Stimulated activated CD8-positive, alpha-beta memory T cell treated with anti-CD3 and anti-CD28 coated beads, Interleukin-12 subunit alpha, Interleukin-12 subunit beta, amount 100 ng/mL, for 1 hour (primary cell): Measurements from ENCODE around the gene NUP205.
A peak's percentile ranks its signal among the peaks of the same experiment; 100 is the strongest.

Source experiments
- DNase-seq: peaks from one replicate; pipeline ENCODE4 v3.0.0-alpha.2; 2020; ENCODE audit warnings: low read depth

The NUP205 gene

DNA sequence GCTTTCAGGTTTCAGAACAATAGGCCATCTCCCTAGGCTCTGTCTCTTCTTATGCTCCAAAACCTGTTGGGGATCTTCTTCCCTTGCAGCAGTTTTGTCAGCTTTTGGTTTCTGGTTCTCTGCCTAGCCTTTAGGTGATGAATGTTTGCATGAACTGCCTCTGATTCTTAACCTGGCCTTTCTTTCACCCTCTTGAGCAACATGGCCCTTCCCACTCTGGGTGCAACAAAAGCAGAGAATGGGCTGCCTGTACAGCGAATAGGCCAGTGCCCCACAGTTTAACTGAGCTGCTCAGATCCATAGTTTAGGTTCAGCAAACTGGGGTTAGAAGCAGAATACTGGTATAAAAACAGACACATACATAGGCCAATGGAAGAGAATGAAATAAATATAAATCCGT lies 18.1 kb upstream of the NUP205 start:
- DNase-seq: no peak

DNA sequence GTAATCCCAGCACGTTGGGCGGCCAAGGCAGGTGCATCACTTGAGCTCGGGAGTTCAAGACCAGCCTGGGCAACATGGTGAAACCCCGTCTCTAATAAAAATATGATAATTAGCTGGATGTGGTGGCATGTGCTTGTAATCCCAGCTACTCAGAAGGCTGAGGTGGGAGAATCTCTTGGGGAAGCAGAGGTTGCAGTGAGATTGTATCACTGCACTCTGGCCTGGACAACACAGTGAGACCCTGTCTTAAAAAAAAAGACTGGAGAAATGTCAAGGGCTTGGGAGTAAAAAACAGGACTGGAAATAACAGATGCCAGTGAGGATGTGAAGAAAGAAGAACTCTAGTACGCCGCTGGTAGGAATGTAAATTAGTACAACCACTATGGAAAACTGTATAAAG lies 16.7 kb upstream of the NUP205 start:
- DNase-seq: no peak

DNA sequence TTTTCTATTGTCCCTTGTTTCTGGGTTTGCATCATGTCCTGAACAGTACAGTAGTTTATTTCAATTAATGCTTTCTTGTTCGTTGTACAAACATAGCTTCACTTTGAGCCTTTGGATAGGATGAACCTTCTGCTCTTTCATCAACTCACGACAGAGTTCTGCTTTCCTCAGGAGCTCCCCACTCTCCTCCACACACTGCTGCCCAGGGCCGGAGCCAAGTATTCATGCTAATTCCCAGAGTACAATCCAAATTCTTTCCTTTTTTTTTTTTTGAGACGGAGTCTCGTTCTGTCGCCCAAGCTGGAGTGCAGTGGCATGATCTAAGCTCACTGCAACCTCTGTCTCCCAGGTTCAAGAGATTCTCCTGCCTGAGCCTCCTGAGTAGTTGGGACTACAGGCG lies 7.5 kb upstream of the NUP205 start:
- DNase-seq: no peak

GRCh38 chr7:135552148-135552547 lies 5.6 kb upstream of the NUP205 start:
- DNase-seq: no peak

- no peak for DNase-seq
Measured at GRCh38 chr7:135553346-135553745, 4.4 kb upstream of the NUP205 start.

- peak; percentile 49 for DNase-seq
Measured at GRCh38 chr7:135558337-135558767, 635 bp downstream of the NUP205 start.

GRCh38 chr7:135558881-135559280 lies 1.2 kb downstream of the NUP205 start:
- DNase-seq: no peak

GRCh38 chr7:135560631-135561030 lies 2.9 kb downstream of the NUP205 start:
- no peak for DNase-seq

- no peak for DNase-seq
Measured at GRCh38 chr7:135562720-135563119, 5.0 kb downstream of the NUP205 start.

GRCh38 chr7:135571834-135572233 lies 14.1 kb downstream of the NUP205 start:
- no peak for DNase-seq

GRCh38 chr7:135573541-135573940 lies 15.8 kb downstream of the NUP205 start:
- no peak for DNase-seq

DNA sequence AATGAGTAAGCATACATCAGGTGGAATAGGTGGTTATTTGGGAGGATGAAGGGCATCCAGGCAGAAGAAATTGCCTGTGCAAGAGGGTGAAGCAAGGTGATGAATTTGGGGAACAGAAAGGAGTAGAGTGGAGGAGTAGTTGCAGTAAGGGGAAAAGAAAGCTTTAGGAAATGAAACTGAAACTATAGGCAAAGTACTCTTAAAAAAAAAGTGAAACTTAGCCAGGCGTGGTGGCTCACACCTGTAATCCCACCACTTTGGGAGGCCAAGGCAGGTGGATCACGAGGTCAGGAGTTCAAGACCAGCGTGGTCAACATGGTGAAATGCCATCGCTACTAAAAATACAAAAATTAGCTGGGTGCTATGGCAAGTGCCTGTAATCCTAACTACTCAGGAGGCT lies 17.6 kb downstream of the NUP205 start:
- no peak for DNase-seq

DNA sequence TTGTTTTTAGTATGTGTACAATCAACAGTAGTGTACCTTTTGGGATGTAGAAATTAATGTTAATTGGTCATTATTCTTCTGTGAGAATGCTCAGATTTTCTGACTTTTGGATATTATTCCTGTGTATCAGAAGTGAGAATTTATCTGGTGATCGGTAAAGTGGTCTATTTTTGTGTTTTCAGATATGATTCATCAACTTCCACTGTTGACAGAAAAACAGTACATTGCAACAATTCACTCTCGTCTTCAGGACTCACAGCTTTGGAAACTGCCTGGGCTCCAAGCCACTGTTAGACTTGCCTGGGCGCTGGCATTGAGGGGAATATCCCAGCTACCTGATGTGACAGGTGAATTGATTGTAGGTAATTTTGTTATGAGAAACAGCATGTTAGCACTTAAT lies 20.9 kb downstream of the NUP205 start:
- no peak for DNase-seq

DNA sequence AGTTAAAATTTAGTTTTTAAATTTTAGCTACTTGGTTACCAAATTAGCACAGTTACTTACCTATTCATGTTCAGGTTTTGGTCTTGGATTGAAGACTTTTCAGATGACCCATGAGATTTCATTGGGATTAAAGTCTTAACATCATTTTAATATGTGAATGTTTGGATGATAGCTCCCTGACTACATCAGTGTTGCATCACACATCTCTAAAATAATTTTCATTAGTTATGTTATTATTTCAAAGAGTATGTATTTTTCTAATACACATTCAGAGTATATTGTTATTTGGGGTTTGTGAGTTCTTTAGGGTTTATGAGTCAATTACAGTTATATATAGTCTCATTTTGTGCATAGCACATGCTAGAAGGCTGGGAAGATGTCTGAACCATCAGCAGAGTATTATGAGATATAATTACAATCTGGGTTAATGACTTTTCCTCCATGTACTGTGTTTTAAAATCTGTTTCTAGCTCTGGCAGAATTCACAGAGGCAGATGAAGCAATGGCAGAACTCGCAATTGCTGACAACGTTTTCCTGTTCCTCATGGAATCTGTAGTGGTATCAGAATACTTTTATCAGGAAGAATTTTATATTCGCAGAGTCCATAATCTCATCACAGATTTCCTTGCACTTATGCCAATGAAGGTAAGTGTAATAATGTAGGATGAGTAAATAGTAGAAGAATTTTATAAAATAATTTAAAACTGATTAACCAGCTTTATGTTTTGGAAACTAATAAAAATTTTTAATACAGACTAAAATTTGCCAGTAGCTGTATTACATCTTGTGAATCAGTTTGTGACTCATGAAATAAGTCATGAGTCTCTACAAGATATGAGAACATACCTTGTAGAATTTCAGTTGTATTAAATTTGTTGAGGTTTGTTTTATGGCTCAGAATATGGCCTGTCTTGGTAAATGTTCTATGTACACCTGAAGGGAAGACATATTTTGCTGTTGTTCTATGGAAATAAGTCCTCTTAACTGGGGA lies 26.9 kb downstream of the NUP205 start:
- DNase-seq: no peak

- no peak for DNase-seq
Measured at GRCh38 chr7:135597181-135597925, 39.6 kb downstream of the NUP205 start.

DNA sequence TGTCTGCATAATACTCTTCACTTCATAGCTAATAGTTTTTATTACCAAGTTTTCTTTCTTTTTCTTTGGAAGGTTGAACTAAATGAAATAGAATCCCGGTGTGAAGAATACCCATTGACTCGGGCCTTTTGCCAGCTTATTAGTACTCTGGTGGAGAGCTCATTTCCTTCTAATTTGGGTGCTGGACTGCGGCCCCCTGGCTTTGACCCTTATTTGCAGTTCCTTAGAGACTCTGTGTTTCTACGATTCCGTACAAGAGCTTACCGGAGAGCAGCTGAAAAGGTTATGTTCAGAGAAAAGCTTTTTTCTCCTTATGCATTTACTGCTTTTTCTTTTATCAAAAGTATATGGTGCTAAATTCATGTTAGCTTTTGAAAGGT lies 40.2 kb downstream of the NUP205 start:
- no peak for DNase-seq

GRCh38 chr7:135599471-135599870 lies 41.8 kb downstream of the NUP205 start:
- DNase-seq: no peak

DNA sequence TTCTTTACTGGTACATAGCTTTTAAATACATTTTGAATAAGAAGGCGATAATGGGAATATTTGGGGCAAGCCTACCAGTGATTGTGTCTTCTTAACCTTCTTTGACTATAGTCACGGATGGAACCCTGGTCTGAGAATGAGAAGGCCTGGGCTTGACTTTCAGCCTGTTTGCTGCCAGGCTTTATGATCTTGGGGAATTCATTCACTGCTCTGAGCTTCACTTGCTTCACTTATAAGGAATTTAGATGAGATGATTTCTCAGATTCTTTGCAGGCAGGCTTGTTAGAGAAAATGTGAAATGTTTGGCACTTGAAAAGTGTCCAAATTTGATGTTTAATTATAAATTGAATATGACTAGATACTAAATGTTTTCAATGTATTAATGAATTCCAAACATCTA lies 42.5 kb downstream of the NUP205 start:
- DNase-seq: no peak

GRCh38 chr7:135601182-135601581 lies 43.5 kb downstream of the NUP205 start:
- DNase-seq: no peak

GRCh38 chr7:135602304-135602703 lies 44.6 kb downstream of the NUP205 start:
- no peak for DNase-seq

DNA sequence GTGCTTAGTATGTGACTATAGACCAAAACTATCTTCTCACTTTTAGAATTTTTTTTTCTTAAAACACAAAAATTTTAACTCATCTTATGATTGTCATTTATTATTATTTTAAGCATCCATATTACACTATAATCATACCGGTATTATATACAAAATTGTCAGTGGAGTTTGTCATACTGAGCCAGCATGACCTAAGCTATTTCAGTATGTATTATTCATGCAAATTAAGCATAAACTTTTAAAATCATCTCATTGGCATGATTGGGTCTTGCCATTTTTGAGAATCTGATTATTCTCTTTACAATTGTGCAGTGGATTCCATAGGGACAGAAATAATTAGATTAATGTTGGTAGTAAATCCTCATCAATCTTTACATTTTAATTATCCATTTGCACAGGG lies 58.4 kb downstream of the NUP205 start:
- DNase-seq: no peak

DNA sequence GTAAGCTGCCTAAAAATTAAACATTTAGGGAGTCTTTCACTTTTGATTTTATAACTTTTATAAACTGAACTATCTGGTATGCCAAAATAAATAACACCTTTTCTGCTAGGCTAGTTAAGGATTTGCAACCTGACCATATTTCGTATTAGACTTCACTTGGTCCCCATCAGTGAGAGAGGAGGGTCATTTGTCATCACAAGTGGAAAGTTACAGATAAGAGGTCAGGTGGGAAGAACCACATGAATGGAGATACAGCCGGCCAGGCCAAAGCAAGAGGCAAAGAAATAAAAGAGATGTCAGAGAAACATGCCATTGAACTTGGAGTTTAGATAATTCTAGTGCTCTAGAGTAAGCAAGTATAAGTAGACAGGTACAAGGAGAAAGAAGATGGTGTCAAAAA lies 60.1 kb downstream of the NUP205 start:
- no peak for DNase-seq

GRCh38 chr7:135618510-135618909 lies 60.8 kb downstream of the NUP205 start:
- no peak for DNase-seq
